MG63 (cell line): Measurements from ENCODE around the gene TGFBR1. TPM values are rescaled to one million over a fixed set of nuclear protein-coding genes. Genes with fewer than 3 reads are reported as not detected.

Source experiments
- DNase-seq: peaks from one replicate; pipeline ENCODE4 v3.0.0-alpha.2; 2020
- H3K27me3 ChIP-seq: fragments of 250-450 bp; sonication (Bioruptor Pico); 2 replicates; pipeline ENCODE4 v1.5.1; 2020; ENCODE audit warnings: mild to moderate bottlenecking, moderate library complexity
- H3K36me3 ChIP-seq: fragments of 250-450 bp; sonication (Bioruptor Pico); 2 replicates; pipeline ENCODE4 v1.5.1; 2020; ENCODE audit warnings: mild to moderate bottlenecking, moderate library complexity
- H3K4me3 ChIP-seq: fragments of 250-450 bp; sonication (Bioruptor Pico); 2 replicates; pipeline ENCODE4 v1.5.1; 2020; ENCODE audit warnings: mild to moderate bottlenecking, moderate library complexity
- H3K9me3 ChIP-seq: fragments of 250-450 bp; sonication (Bioruptor Pico); 2 replicates; pipeline ENCODE4 v1.5.1; 2020; ENCODE audit warnings: mild to moderate bottlenecking, moderate library complexity
- total RNA-seq: library from RNA; depleted of rRNA; stranded (reverse); fragments of >200 nt; shearing (Covaris generic); gene quantifications from 2 replicates; pipeline ENCODE4 v1.2.3, GENCODE V29; 2014; ENCODE audit warnings: low replicate concordance

The TGFBR1 gene
- total RNA-seq, 1 experiment from 2014 or later, result 19.1 TPM

DNA sequence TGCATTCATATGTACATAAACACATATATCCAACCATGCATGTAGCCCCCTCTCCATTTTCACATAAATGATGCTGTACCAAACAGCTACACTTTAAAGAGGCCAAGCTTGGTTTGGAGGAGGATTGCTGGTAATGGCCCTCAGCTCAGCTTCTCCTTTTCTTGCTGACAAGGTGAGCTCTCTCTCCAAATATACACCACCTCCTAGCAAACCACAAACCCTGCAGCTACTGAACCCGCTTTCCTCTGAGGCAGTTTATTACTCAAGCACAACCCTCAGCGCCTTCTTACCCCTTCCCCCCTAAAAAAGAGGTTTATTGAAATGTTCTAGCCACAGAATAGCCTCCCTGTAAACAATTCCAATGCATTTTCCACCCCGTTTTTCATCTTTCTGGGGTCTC lies 62.8 kb downstream of the TGFBR1 start:
- no peaks in the 10 kb centered on the region for H3K9me3 ChIP-seq
- H3K4me3 ChIP-seq, result no peak overlapping the region
- no peak for DNase-seq
- H3K36me3 ChIP-seq, result no peaks in the 10 kb centered on the region
- no peaks in the 10 kb centered on the region for H3K27me3 ChIP-seq

DNA sequence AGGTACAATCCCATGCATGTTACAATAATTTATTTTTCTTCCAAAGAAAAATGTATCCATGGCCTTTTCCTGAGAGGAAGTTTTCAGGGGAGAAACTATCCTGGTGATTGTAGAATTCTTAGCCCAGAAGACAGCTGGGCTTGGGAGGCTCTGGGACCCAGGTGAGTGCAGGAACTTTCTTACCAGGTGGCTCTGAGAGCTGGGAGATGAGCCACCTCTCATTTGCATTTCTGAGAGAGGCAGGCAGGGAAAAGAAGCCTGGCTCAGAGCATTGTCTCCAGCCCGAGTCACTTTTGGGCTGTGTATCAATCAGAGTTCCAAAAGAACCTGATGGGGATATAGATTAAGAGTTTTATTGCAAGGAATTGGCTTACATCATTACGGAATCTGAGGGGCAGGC lies 64.2 kb downstream of the TGFBR1 start:
- no peak for DNase-seq
- no peaks in the 10 kb centered on the region for H3K27me3 ChIP-seq

DNA sequence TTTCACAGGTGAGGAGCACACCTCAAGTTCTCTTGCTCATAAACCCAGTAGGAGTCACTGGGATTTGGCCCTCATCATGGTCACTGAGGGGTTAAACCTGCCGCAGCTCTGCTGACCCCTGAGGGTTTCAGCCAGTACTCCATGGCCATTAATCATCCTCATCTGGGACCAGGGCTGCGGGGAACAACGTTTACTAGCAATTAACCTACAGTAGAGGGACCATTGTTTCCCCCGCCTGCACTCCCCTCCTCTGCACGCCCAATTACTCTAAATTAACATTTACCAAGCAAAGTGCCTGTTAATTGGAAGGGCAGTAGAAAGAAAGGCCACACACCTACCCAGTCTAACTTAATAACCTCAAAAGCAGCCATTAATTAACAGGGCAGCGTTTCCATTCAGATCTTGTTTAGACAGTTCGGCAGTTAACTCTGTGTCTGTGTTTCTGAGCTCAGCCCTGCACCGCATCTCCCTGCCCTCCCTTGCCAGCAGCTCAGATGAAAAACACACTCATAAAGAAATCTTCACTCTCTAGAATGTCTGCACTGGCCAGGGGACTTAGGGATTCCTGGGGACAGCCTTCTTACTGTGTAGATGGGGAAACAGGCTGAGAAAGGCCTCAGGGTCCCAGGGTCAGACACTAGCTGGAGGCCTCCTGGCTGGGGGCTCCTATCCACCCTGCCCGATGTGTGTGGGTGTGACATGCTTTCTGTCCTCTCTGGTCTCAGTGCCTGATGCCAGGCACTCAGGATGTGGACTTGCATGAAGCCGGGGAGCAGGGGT lies 65.3 kb downstream of the TGFBR1 start:
- no peak overlapping the region for H3K4me3 ChIP-seq
- DNase-seq, result no peak
- no peaks in the 10 kb centered on the region for H3K9me3 ChIP-seq
- H3K36me3 ChIP-seq, result no peaks in the 10 kb centered on the region
- H3K27me3 ChIP-seq, result no peaks in the 10 kb centered on the region

More for the DNA sequence above, 64.2 kb downstream of the TGFBR1 start:
- no peak overlapping the region for H3K4me3 ChIP-seq
- H3K36me3 ChIP-seq, result no peaks in the 10 kb centered on the region
- H3K9me3 ChIP-seq, result no peaks in the 10 kb centered on the region

DNA sequence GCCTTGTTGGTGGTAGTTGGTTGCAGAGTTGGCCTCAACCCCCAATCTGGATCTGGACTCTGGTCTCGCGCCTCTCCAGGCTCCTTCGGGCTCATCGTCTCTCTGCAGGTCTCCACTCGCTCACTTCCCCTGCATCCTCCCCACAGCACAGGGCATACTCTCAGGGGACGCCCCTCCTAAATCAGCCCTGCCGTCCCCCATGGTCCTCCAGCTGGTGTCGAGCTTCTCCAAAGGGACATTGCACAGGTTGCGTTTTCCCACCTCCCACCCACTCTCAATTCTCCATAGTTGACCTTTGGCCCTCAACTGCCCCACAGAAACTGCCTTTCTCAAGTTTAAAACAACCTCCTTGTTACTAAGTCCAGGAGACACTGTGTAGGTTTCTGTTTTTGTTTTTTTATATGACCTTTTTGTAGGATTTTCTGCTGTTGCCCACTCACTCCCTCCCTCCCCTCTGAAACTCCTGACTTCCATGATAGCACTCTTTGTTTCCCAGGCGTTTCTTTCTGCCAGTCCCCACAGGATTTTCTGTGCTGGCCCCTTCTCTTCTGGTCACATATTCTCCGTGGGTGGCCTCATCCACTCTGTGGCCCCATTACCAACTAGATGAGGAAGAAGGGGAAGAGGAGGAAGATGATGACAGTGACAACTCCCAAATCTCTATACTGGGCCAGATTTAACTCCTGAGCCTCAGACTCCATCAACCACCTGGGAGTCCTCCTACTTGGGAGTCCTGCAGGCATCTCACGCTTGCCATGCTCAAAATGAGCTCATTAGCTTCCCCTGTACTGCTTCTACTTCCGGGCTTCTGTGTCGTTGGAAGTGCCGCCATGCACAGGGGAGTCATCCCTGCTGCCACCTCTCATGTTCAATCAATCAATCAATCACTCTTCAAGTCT lies 66.6 kb downstream of the TGFBR1 start:
- Histone ChIP-seq H3K4me3 (no peak overlapping the region), H3K27me3 (no peaks in the 10 kb centered on the region)

DNA sequence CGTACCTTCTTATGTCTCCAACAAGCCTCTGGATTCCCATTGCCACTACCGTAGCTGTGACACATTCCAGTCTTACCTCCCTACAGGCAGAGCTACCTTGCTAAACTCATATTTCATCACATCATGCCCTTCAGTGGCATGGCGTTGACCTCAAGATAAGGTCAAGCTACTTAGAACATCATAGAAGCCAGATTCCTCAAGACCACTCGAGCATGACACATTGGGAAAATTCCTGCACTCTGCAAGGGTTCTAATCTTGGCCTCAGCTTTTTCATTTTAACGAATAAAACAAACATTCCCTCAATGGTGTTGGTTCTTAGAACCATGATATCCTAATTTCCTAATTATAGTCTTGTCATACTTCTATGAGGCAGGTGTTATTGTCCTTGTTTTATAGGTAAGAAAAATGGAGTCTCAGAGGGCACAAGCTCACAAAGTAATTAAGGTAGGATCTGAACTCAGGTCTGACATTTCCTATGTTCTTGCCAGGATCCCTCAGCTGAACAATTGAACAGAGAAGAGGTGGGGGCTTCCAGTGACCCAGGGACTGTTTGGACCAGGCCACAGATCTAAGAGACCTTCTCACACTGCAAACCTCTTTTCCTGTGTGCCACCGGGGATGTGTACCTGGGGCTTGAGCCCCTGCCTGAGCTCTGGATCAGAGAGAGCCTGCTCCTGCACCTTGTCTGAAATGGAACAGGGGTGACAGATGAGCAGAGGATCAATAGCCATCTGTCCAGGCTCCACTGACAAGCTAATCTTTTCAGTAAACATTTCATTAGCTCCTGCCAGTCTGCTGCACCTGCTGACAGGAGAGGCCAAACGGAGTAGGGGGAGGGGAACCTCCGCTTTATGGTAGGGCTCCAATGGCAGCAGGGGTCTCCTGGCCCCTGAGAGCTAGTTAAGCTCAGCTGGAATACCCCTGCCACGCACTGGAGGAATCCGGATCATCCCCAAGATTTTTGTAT lies 67.5 kb downstream of the TGFBR1 start:
- H3K9me3 ChIP-seq, result no peaks in the 10 kb centered on the region

More for the DNA sequence above, 66.6 kb downstream of the TGFBR1 start:
- H3K9me3 ChIP-seq, result no peaks in the 10 kb centered on the region
- no peak for DNase-seq
- no peaks in the 10 kb centered on the region for H3K36me3 ChIP-seq

DNA sequence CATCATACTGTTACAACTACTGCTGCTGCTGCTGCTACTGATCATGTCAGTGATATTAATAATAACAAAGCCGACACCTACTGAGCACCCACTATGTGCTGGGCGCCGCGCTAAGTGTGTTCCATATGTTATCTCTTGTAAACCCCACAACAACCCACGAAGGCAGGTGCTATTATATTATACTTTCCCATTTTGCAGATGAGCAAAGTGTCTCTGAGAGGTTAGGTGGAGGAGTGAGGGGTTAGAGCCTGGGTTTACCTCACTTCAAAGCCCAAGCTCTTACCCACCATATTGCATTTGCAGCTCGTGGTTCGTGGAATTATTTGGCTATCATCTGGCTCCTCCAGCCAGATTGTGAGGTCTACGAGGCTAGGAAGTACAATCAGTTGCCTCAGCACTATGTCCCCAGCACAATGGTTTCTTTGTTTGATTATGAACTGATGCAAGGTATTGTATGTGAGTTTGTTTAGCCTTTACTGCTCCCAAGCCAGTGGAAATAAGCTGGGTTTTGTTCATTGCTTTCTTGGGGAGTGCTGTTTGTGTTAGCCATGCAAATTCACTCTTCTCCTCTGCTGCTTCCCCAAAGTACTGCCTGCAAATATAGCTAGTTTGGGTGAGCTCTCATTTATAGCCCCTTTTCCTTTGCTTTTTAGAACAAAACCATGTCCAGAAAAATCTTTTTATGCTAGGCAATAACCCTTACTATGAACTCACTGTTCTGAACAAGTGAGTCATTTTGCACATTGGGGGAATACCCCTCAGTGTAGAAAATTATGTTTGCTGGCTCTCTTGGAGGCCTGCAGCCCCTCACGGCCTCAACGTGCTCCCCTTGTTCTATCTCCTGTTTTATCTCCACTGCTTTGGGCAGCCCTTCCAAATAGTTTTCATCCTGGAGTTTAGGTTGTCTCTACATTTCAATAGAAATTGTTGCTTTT lies 68.9 kb downstream of the TGFBR1 start:
- Histone ChIP-seq H3K27me3 (no peaks in the 10 kb centered on the region), H3K4me3 (no peak overlapping the region), H3K36me3 (no peaks in the 10 kb centered on the region), H3K9me3 (no peaks in the 10 kb centered on the region)
- DNase-seq, result no peak

More for the DNA sequence above, 67.5 kb downstream of the TGFBR1 start:
- no peaks in the 10 kb centered on the region for H3K27me3 ChIP-seq
- no peak for DNase-seq
- H3K4me3 ChIP-seq, result no peak overlapping the region
- no peaks in the 10 kb centered on the region for H3K36me3 ChIP-seq

DNA sequence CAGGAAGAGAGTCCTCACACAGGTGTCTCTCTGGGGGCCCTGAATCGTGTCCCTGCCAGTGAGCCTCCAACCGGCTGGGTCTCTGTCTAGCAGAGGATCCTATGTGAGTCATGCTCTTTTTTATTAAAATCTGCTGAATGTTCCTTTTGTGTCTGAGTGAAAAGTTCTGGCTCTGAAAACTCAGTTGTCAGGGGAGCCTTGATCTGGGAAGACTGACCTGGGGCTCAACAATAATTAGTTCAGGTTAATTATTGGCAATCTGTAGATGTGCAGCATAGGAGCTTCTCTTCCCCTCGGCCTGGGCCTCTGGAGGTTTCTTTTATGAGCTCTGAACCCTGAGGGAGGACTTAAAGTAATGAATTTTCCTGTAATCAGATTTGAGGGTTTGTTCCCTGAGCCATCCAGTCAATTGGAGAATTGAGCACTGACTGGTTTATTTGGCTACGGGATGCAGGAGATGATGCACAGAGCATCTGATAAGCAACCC lies 71.7 kb downstream of the TGFBR1 start:
- DNase-seq, result no peak
- H3K36me3 ChIP-seq, result no peaks in the 10 kb centered on the region
- H3K4me3 ChIP-seq, result no peak overlapping the region
- H3K27me3 ChIP-seq, result no peaks in the 10 kb centered on the region
- no peaks in the 10 kb centered on the region for H3K9me3 ChIP-seq

DNA sequence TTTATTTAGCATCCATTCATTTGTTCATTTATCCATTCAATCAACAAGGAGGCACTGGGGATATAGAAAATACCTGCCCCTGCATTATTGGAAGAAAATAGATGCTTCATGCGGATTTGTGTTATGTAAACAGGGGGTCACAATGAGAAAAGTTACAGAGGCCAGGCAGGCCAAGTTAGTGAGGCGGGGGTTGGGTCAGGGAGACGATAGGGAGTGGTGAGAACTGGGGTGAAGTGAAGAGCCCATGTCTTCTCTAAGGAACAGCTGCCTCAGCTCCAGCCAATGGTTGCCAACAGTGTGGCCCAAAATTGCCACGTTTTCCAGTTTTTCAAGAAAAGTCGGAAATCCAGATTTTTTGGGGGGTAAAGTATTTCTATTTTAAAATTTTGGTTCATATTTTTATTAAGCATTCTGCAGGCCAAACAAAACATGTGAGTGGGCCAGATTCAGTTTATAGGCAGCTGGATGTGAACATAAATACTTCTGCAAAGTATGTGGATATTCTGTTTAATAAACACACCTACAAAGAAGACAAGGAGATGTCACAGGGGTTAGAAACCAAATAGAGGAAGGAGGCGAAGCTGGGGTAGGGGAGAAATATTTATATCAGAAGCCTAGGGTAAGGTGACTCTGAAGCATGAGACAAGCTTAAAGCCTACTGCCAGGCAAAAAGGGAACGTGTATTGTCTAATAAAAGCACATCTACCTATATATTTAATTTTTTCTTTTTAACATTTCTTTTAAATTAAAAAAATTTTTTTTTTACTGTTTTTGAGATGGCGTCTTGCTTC lies 72.9 kb downstream of the TGFBR1 start:
- no peak for DNase-seq
- Histone ChIP-seq H3K9me3 (no peaks in the 10 kb centered on the region), H3K27me3 (no peaks in the 10 kb centered on the region), H3K36me3 (no peaks in the 10 kb centered on the region), H3K4me3 (no peak overlapping the region)

DNA sequence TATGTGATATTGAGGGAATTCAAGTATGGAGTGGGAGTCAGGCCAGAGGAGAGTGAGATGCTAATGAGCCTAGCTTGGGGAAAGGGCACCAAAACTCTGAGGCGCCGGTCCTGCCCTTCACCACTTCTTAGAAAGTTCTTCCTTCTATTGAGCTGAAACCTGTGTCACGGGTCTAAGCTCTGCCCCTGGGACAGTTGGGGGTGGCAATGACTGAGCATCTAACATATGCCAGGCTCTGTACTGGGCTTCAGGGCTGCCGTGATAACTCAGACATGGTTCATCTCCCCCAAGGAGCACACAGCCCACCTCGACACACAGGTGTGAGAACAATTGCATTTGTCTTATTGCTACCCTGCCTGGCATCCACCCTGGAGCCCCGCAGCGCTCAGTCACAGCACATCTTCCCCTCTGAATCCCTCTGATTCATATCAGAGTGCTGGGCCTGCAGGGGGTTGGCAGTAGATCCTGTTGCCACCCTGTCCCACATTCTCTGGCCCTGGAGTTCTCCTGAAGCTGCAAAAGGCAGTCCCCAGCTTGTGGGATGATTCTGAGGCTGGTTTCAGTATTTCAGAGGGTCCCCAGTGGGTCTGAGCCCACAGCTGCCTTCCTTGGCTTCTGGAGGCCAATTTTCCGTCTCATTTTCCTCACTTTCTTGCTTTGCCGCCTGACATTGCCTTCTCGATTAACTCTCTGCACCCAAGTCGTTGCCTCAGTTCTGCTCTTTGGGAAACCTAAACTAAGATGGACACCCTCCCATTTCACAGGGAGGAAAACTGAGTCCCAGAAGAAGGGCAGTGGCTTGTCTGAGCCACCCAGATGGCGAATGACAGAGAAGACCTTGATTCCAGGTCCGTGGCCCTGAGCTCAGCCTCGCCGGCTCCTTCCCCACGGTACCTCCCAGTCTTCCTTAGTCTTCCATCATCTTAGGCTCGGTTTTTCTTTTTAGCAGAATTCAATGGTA lies 74.3 kb downstream of the TGFBR1 start:
- H3K4me3 ChIP-seq, result no peak overlapping the region
- H3K27me3 ChIP-seq, result no peaks in the 10 kb centered on the region
- H3K9me3 ChIP-seq, result no peaks in the 10 kb centered on the region
- H3K36me3 ChIP-seq, result no peaks in the 10 kb centered on the region
- no peak for DNase-seq

DNA sequence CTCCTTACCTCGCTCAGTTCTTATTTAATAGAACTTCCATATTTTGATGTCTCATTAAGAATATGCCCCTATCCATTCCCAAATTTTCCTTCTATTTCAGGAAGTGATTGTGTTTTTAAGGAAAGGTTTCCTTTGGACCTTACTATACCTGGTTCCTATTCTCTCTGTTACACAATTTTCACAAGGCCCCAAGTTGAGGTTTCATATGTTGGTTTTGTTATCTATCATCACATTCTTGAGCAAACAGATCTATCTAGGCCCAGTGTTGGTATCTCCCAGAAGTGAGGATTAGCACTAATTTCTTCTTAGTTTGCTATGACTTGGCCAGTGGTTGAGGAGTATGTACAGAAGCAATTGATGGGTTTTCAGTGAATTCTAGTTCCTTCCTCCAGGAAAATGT lies 75.3 kb downstream of the TGFBR1 start:
- no peaks in the 10 kb centered on the region for H3K9me3 ChIP-seq
- H3K36me3 ChIP-seq, result no peaks in the 10 kb centered on the region
- DNase-seq, result no peak
- H3K4me3 ChIP-seq, result no peak overlapping the region
- no peaks in the 10 kb centered on the region for H3K27me3 ChIP-seq

DNA sequence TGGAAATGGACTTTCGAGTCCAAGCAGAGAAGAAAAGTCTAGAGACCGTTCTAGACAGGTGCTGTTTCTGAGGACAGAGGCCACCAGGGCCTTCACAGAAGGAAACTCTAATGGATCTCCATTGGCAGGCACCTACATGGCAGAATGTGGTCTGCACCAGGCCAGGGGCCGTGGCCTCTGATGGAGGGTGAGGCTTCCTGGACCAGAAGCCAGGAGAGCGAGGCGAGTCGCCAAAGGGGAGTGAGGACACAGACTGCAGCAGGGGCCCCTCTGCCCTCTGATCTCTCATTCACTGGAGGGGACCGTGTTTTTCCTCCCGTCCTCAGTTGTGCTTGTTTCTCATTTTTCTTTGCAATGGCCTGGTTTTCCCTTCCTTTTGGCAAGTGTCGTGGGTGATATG lies 75.7 kb downstream of the TGFBR1 start:
- DNase-seq, result no peak
- Histone ChIP-seq H3K36me3 (no peaks in the 10 kb centered on the region), H3K27me3 (no peaks in the 10 kb centered on the region), H3K4me3 (no peak overlapping the region), H3K9me3 (no peaks in the 10 kb centered on the region)

DNA sequence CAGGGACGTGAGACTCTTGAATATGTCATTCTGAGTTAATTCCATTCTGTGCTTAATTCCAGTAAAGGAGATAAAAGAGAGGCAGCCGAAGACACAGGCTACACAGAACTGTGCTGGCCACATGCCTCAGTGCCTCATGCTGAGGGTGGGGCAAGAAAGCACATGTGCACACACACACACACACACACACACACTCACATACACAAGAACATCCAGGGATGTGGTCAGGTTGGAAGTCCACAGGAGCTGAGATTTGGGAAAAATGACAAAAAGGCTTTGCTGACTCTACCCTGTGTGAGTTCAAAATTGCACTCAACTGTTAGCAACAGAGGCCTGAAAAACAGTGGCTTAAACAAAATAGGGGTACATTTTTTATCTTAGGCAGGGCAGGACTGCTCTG lies 76.3 kb downstream of the TGFBR1 start:
- no peaks in the 10 kb centered on the region for H3K36me3 ChIP-seq
- DNase-seq, result no peak
- H3K4me3 ChIP-seq, result no peak overlapping the region
- no peaks in the 10 kb centered on the region for H3K27me3 ChIP-seq
- no peaks in the 10 kb centered on the region for H3K9me3 ChIP-seq

DNA sequence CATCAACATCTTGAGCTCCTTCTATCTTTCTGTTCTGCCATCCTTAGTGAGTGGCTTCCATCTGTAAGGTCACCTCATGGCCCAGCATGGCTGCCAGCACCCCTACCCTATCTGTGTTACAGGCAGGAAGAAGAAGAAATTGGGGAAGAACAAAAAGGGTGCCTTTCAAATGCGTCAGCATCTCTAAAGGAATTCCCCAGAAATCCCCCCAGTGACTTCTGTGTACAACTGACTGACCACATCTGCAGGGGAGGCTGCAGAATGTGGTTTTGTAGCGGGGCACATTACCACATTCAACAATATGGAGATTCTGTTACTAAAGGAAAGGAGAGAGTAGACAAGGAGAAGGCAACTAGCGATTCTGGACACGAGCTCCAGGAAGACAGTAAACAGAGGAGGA lies 76.7 kb downstream of the TGFBR1 start:
- H3K27me3 ChIP-seq, result no peaks in the 10 kb centered on the region
- H3K9me3 ChIP-seq, result no peaks in the 10 kb centered on the region
- DNase-seq, result no peak
- H3K4me3 ChIP-seq, result no peak overlapping the region
- no peaks in the 10 kb centered on the region for H3K36me3 ChIP-seq

DNA sequence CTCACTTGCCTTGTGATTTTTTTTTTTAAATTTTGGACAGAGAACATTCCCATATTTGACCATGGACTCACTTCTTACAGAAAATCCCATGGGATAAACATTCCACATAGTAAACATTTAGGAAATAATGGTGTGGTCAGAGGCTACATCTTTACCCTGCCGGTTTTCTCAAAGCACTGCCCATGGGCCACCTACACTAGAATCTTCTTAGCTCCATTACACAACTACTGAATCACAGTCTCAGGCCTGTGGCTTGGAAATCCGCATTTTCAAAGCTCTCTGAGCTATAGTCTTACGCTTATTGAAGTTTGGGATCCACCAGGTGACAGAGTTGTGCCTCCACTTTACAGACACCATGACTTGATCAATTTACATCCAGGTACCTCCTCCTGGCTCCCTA lies 77.4 kb downstream of the TGFBR1 start:
- no peak for DNase-seq
- Histone ChIP-seq H3K4me3 (no peak overlapping the region), H3K36me3 (no peaks in the 10 kb centered on the region), H3K27me3 (no peaks in the 10 kb centered on the region), H3K9me3 (no peaks in the 10 kb centered on the region)
